ENCODE measurements around the gene SMIM15.

DNA sequence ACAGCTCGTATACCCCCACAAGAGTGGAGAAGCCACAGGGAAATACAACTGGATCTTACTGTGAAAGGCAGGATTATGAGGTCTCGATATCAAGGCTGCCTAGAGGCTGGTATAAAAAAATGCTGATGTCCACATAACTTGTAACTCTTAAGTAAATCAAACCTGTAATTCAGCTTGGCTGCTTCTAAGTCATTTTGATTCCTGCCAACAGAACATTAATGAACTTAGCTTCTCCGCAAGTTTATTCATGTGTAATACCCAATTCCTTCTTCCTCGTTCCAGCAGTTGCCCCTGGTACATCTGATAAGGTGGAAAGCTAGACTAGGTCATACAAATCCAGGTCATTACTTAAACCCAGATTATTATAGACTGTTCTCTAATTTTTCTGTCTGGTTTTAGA is 16.4 kb upstream of the SMIM15 start:
- TF ChIP-seq, protein P1, sequence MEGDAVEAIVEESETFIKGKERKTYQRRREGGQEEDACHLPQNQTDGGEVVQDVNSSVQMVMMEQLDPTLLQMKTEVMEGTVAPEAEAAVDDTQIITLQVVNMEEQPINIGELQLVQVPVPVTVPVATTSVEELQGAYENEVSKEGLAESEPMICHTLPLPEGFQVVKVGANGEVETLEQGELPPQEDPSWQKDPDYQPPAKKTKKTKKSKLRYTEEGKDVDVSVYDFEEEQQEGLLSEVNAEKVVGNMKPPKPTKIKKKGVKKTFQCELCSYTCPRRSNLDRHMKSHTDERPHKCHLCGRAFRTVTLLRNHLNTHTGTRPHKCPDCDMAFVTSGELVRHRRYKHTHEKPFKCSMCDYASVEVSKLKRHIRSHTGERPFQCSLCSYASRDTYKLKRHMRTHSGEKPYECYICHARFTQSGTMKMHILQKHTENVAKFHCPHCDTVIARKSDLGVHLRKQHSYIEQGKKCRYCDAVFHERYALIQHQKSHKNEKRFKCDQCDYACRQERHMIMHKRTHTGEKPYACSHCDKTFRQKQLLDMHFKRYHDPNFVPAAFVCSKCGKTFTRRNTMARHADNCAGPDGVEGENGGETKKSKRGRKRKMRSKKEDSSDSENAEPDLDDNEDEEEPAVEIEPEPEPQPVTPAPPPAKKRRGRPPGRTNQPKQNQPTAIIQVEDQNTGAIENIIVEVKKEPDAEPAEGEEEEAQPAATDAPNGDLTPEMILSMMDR (IDR thresholded peaks at IDR 0.05), result no peak
- TF ChIP-seq POLR2AphosphoS5 (IDR thresholded peaks at IDR 0.05) (no peak), POLR2A (IDR thresholded peaks at IDR 0.05) (no peak)

Measured in upper lobe of left lung (tissue), 4 donors.